ENCODE data around the gene YRDC.

The YRDC gene

GRCh38 chr1:37828410-37829074 lies 20.5 kb upstream of the YRDC start:
- no peak for TF ChIP-seq TOX (CRISPR knock-in tag; IDR thresholded peaks at IDR 0.05; ENCODE audit: borderline replicate concordance)
- no peak for TF ChIP-seq OSR1 (CRISPR knock-in tag; IDR thresholded peaks at IDR 0.05)
- no peak for TF ChIP-seq TSHZ2 (CRISPR knock-in tag; IDR thresholded peaks at IDR 0.05)
- no peak for TF ChIP-seq CREB5 (CRISPR knock-in tag; IDR thresholded peaks at IDR 0.05; ENCODE audit: low read depth)
- TF ChIP-seq ZFP30 (CRISPR knock-in tag; IDR thresholded peaks at IDR 0.05), result no peak
- TF ChIP-seq CSDC2 (CRISPR knock-in tag; IDR thresholded peaks at IDR 0.05), result no peak
- TF ChIP-seq, protein P1, sequence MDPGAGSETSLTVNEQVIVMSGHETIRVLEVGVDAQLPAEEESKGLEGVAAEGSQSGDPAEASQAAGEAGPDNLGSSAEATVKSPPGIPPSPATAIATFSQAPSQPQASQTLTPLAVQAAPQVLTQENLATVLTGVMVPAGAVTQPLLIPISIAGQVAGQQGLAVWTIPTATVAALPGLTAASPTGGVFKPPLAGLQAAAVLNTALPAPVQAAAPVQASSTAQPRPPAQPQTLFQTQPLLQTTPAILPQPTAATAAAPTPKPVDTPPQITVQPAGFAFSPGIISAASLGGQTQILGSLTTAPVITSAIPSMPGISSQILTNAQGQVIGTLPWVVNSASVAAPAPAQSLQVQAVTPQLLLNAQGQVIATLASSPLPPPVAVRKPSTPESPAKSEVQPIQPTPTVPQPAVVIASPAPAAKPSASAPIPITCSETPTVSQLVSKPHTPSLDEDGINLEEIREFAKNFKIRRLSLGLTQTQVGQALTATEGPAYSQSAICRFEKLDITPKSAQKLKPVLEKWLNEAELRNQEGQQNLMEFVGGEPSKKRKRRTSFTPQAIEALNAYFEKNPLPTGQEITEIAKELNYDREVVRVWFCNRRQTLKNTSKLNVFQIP (CRISPR knock-in tag; IDR thresholded peaks at IDR 0.05; ENCODE audit: borderline replicate concordance, low read depth), result no peak
- no peak for TF ChIP-seq ZNF8 (CRISPR knock-in tag; IDR thresholded peaks at IDR 0.05)
- no peak for TF ChIP-seq ZC3H10 (CRISPR knock-in tag; IDR thresholded peaks at IDR 0.05)
- TF ChIP-seq ZFP3 (CRISPR knock-in tag; IDR thresholded peaks at IDR 0.05), result no peak
- TF ChIP-seq ISL1 (CRISPR knock-in tag; IDR thresholded peaks at IDR 0.05), result no peak
- no peak for TF ChIP-seq PATZ1 (CRISPR knock-in tag; IDR thresholded peaks at IDR 0.05; ENCODE audit: borderline replicate concordance)
- no peak for ATAC-seq

- ATAC-seq, result no peak
- TF ChIP-seq ZC3H10 (CRISPR knock-in tag; IDR thresholded peaks at IDR 0.05) (no peak), ZFP30 (CRISPR knock-in tag; IDR thresholded peaks at IDR 0.05) (no peak), ZNF70 (CRISPR knock-in tag; IDR thresholded peaks at IDR 0.05) (no peak), CREB5 (CRISPR knock-in tag; IDR thresholded peaks at IDR 0.05; ENCODE audit: low read depth) (no peak), ZNF8 (CRISPR knock-in tag; IDR thresholded peaks at IDR 0.05) (no peak), GLIS3 (CRISPR knock-in tag; IDR thresholded peaks at IDR 0.05) (no peak), PPARA (CRISPR knock-in tag; IDR thresholded peaks at IDR 0.05; ENCODE audit: borderline replicate concordance) (no peak), CSDC2 (CRISPR knock-in tag; IDR thresholded peaks at IDR 0.05) (no peak), TOX (CRISPR knock-in tag; IDR thresholded peaks at IDR 0.05; ENCODE audit: borderline replicate concordance) (no peak), PATZ1 (CRISPR knock-in tag; IDR thresholded peaks at IDR 0.05; ENCODE audit: borderline replicate concordance) (no peak), ESRRG (CRISPR knock-in tag; IDR thresholded peaks at IDR 0.05) (no peak), OSR1 (CRISPR knock-in tag; IDR thresholded peaks at IDR 0.05) (no peak), ISL1 (CRISPR knock-in tag; IDR thresholded peaks at IDR 0.05) (no peak), BACH2 (CRISPR knock-in tag; IDR thresholded peaks at IDR 0.05; ENCODE audit: borderline replicate concordance) (no peak), ARNTL (CRISPR knock-in tag; IDR thresholded peaks at IDR 0.05; ENCODE audit: borderline replicate concordance, low read depth) (no peak)
These were observed 17.5 kb upstream of the YRDC start for GRCh38 chr1:37825506-37825905.
